GM19099 (cell line): ENCODE measurements around the gene MACROD2.

Experiments used
- POLR2A ChIP-seq: IDR thresholded peaks from 3 replicates; pipeline ENCODE4 v1.6.1; 2011; ENCODE audit warnings: low read depth; ENCODE audit not compliant: insufficient read length; ENCODE audit errors: extremely low read depth

The MACROD2 gene

GRCh38 chr20:14046534-14046933 lies 51.2 kb downstream of the MACROD2 start:
- no peak for TF ChIP-seq POLR2A

GRCh38 chr20:14049111-14049510 lies 53.8 kb downstream of the MACROD2 start:
- no peak for TF ChIP-seq POLR2A

- TF ChIP-seq POLR2A: no peak
Measured at GRCh38 chr20:14051454-14051853, 56.1 kb downstream of the MACROD2 start.

GRCh38 chr20:14055127-14055742 lies 59.9 kb downstream of the MACROD2 start:
- no peak for TF ChIP-seq POLR2A

DNA sequence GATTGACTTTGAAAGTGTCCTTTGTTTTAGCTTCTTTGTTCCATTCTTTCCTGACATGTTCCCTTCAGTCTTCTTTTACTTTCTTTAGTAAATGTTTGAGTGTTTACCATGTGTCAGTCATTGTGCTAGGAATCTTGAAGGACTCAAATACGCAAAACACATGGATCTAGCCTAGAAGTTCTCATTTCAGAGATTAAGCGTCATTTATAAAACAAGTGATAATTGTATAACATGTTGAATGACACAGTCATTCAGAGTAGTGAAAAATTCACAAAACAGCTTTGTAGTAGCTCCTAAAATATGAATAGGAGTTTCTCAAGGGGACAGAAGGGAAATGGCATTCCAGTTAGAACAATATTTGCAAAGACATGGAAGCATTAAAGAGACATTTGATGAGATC lies 66.9 kb downstream of the MACROD2 start:
- no peak for TF ChIP-seq POLR2A

DNA sequence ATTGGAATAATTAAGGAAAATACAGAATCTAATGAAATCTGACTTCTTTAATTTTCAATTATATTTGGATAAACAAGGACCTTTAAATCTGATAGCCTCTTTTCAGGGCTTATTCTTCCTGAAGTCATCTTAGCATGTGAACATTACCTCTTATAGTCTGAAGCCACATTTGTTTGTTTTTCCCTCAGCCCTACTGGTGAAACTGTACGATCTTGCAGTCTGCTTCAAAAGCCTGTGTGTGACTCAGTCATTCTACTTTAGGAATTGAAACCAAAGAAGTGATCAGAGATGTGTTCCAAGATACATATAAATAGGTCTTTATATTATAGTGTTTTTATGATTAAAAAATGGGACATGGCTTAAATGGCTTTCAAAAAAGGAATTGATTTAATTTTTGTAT lies 67.5 kb downstream of the MACROD2 start:
- TF ChIP-seq POLR2A: no peak

- no peak for TF ChIP-seq POLR2A
Measured at GRCh38 chr20:14064333-14064732, 69.0 kb downstream of the MACROD2 start.

- TF ChIP-seq POLR2A: no peak
Measured at GRCh38 chr20:14064921-14065320, 69.6 kb downstream of the MACROD2 start.

- no peak for TF ChIP-seq POLR2A
Measured at GRCh38 chr20:14065774-14066173, 70.5 kb downstream of the MACROD2 start.

DNA sequence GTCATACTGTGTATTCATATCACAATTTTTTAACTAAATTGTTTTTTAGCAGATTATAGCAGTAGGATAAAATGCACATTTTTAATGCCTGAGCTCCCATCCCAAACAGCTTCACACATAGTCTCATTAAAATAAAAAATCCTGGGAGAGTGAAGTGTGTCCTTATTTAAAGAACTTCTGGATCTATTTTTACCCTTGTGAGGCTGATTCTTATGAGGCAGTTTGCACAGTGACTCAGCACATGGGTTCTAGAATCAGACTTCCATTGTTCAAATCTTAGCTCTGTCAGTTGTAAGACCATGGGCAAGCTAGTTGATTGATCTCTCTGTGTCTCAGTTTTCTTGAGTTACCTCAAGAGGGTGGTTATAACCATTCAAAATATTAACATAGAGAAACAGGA lies 72.3 kb downstream of the MACROD2 start:
- no peak for TF ChIP-seq POLR2A

DNA sequence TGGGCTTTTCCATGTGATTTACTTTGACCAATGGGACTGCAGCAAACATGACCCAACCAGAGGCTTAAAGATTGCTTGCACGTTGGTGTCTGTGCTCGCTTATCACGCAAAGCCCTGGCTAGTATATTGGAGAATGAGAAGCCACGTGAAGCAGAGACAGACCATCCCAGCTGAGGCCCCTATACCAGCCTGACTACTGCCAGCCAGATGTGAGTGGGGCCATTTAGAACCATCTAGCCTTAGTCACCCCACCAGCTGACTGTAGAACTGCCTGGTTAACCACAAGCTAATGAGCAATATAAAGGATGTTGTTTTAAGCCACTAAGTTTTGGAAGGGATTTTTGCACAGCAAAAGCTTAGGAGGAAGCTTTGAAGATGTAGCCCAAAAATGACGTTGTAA lies 74.5 kb downstream of the MACROD2 start:
- no peak for TF ChIP-seq POLR2A

GRCh38 chr20:14093652-14094051 lies 98.3 kb downstream of the MACROD2 start:
- no peak for TF ChIP-seq POLR2A

DNA sequence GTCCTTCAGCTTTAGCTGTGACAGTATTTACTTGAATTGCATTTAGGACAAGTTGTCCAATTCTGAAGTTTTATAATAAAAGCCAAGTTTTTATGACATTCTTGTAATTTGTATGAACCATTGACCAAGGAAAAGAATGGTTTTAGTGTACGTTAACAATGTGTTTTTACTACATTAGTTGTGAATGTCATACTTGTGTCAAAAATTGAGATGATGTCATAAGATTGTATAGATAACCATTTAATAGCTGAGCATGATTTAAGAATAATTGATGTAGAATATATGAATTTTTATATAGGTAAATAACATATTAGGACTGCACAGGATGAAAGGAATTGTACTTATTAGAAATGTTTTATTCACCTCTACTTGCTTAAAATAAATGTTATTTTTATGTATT lies 102.9 kb downstream of the MACROD2 start:
- no peak for TF ChIP-seq POLR2A

DNA sequence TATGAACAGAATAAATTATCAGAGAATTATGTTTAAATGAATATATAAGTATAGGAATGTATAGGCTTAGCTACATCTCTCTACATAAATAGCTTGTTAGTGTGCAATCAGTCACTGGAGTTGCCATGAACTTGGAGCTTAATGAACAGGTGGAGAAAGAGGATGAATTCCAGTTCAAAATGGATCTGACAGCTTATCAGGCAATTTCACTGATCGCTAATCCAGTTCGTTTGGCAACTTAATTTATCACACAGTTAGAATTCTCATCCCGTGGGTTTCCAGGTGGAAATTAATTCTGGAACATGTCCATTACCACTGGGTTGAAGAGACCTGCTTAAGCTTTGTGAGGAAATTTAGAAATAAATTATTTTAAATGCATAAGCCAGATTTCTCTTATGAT lies 118.1 kb downstream of the MACROD2 start:
- TF ChIP-seq POLR2A: no peak

- no peak for TF ChIP-seq POLR2A
Measured at GRCh38 chr20:14114065-14114704, 118.9 kb downstream of the MACROD2 start.

DNA sequence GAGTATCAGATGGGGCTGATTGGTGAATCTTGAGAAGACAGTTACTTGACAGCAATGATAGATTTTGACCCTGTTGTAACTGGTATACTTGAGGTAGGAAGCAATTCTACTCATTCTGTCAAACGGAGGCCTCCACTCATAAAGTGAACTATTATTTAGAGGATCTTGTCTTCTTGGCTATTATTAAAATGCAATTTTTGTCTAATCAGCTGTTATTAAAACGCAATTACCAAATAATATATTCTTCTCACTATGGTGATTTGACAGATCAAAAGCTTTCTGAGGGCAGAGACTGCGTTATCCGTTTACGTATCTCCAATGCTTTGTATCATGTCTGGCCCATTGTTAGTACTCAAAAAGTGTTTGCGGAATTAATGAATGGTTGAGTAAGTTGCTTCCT lies 120.7 kb downstream of the MACROD2 start:
- TF ChIP-seq POLR2A: no peak

GRCh38 chr20:14117768-14118167 lies 122.5 kb downstream of the MACROD2 start:
- TF ChIP-seq POLR2A: no peak

GRCh38 chr20:14126856-14127255 lies 131.5 kb downstream of the MACROD2 start:
- TF ChIP-seq POLR2A: no peak
